ENCODE results near the gene ZC3H8. TPM values are rescaled to one million over a fixed set of nuclear protein-coding genes. Genes with fewer than 3 reads are reported as not detected.
"Not testable (repeated sequence)": the region's sequence is repeated elsewhere in the genome, so short reads cannot be mapped to it uniquely, and the experiment has no call there.

The ZC3H8 gene
- total RNA-seq, 2 donors from 2014 or later: 14.3 to 45.8 TPM

DNA sequence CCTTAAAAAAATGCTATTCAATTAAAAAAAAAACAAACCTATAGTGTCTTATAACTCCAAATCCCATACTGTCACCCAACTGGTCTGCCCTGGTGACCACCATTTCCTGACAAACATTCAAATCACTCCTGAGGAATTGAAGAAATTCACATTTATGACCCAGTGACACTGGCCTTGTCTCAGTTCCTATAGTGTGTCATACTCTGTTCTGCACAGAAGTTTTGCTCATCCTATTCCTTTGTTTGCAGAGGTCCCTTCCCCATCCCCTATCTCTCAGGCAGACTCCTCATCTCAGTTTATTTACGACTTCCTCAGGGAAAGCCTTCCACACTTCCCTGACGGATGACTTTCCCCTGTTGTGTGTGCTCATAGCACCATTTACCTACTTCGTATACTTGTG lies 35.2 kb upstream of the ZC3H8 start:
- Histone ChIP-seq H3K27me3 (no peaks in the 10 kb centered on the region), H3K9me3 (no peaks in the 10 kb centered on the region), H3K36me3 (replicated peaks in 1 of 2; ENCODE audit: insufficient read depth in 1 of 2, low read depth in 2 of 2) (no peaks in the 10 kb centered on the region), H3K4me1 (peaks cover 14% of the 10 kb centered on the region), H3K27ac (no peak overlapping the region), H3K4me3 (no peak overlapping the region)
- intact Hi-C loops (cut with DNase I): no loop called here
- ATAC-seq (no peak), DNase-seq (no peak)
- WGBS, 2 donors: 84 to 91% methylated on average over 3 of the region's 3 CpGs
- no peak for TF ChIP-seq CTCF (IDR thresholded peaks at IDR 0.05)
- TF ChIP-seq POLR2A (IDR thresholded peaks at IDR 0.05): no peak

GRCh38 chr2:112283535-112283934 lies 28.7 kb upstream of the ZC3H8 start:
- DNase-seq; H3K27ac ChIP-seq; H3K9me3 ChIP-seq; H3K36me3 ChIP-seq (replicated peaks in 1 of 2; ENCODE audit: insufficient read depth in 1 of 2, low read depth in 2 of 2); H3K27me3 ChIP-seq; H3K4me3 ChIP-seq; intact Hi-C loops (cut with DNase I): not testable (repeated sequence)
- peaks cover 29% of the 10 kb centered on the region for H3K4me1 ChIP-seq
- WGBS, 2 donors: 45 to 46% methylated on average over 2 of the region's 2 CpGs
- ATAC-seq: peak; percentile 34

GRCh38 chr2:112282066-112282465 lies 27.2 kb upstream of the ZC3H8 start:
- H3K36me3 ChIP-seq (replicated peaks in 1 of 2; ENCODE audit: insufficient read depth in 1 of 2, low read depth in 2 of 2); intact Hi-C loops (cut with DNase I); ATAC-seq; H3K4me3 ChIP-seq; H3K27ac ChIP-seq; DNase-seq; H3K27me3 ChIP-seq; H3K9me3 ChIP-seq: not testable (repeated sequence)
- peaks cover 32% of the 10 kb centered on the region for H3K4me1 ChIP-seq
- 85% methylated on average over 4 of the region's 4 CpGs for WGBS, 2 donors

GRCh38 chr2:112277596-112278220 lies 22.9 kb upstream of the ZC3H8 start:
- WGBS, 2 donors: 88% methylated on average over 5 of the region's 5 CpGs
- DNase-seq (no peak), ATAC-seq (no peak)
- no peaks in the 10 kb centered on the region for H3K36me3 ChIP-seq (replicated peaks in 1 of 2; ENCODE audit: insufficient read depth in 1 of 2, low read depth in 2 of 2)
- intact Hi-C loops (cut with DNase I): no loop called here
- H3K9me3 ChIP-seq: no peaks in the 10 kb centered on the region
- no peak overlapping the region for H3K27ac ChIP-seq
- H3K4me3 ChIP-seq: no peak overlapping the region
- H3K27me3 ChIP-seq: no peaks in the 10 kb centered on the region
- peaks cover 18% of the 10 kb centered on the region for H3K4me1 ChIP-seq
- TF ChIP-seq POLR2A (IDR thresholded peaks at IDR 0.05) (no peak), CTCF (IDR thresholded peaks at IDR 0.05) (no peak)

DNA sequence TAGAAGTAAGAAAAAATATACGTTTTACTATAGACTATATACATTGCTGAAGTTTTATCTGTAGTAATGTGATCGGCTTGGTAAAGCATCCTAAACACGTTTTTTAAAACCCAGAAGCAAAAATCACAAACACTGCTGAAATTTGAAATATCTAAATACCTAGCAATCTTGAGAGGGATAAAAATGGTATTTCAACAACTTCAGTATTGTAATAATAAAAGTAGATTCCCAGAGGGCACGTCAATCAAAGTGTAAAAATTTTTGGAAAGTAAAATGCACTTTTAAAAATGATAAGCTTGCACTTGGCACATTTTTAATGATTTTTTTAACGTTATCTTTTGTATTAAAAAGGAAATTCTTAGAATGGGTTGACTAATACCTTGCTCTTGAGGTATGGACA lies 22.1 kb upstream of the ZC3H8 start:
- Histone ChIP-seq H3K27me3 (no peaks in the 10 kb centered on the region), H3K4me3 (no peak overlapping the region), H3K4me1 (peaks cover 10% of the 10 kb centered on the region), H3K36me3 (replicated peaks in 1 of 2; ENCODE audit: insufficient read depth in 1 of 2, low read depth in 2 of 2) (no peaks in the 10 kb centered on the region), H3K9me3 (no peaks in the 10 kb centered on the region), H3K27ac (no peak overlapping the region)
- DNase-seq (no peak), ATAC-seq (no peak)
- intact Hi-C loops (cut with DNase I): no loop called here
- TF ChIP-seq POLR2A (IDR thresholded peaks at IDR 0.05) (no peak), CTCF (IDR thresholded peaks at IDR 0.05) (no peak)
- 24 to 34% methylated on average over 5 of the region's 5 CpGs for WGBS, 2 donors
